ENCODE data around the gene MEF2C.

DNA sequence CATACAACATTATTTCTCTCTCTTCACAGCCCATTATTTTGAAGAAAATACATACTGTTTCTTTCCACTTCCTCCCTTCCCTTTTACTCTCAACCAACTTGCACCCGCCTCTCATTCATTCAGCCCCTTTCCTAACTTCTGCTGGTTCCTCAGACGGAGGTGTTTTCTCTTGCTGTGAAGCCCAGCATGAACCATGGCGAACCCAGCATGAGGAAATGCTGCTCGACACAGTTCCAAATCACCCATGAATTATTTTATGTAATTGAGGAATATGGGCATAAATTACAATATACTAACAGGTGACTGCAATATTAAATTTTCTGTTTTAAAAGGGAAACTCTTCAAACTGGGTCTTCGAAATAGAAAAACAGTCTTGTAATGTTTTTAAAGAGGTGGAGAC is 124.8 kb downstream of the MEF2C start:
- TF ChIP-seq, protein P1, sequence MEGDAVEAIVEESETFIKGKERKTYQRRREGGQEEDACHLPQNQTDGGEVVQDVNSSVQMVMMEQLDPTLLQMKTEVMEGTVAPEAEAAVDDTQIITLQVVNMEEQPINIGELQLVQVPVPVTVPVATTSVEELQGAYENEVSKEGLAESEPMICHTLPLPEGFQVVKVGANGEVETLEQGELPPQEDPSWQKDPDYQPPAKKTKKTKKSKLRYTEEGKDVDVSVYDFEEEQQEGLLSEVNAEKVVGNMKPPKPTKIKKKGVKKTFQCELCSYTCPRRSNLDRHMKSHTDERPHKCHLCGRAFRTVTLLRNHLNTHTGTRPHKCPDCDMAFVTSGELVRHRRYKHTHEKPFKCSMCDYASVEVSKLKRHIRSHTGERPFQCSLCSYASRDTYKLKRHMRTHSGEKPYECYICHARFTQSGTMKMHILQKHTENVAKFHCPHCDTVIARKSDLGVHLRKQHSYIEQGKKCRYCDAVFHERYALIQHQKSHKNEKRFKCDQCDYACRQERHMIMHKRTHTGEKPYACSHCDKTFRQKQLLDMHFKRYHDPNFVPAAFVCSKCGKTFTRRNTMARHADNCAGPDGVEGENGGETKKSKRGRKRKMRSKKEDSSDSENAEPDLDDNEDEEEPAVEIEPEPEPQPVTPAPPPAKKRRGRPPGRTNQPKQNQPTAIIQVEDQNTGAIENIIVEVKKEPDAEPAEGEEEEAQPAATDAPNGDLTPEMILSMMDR (IDR thresholded peaks at IDR 0.05): no peak
- no peak for TF ChIP-seq POLR2A (IDR thresholded peaks at IDR 0.05)
